CD4-positive, alpha-beta memory T cell (primary cell): ENCODE results near the gene SLAMF8. TPM values are rescaled to one million over a fixed set of nuclear protein-coding genes. Genes with fewer than 3 reads are reported as not detected.

Source experiments
- CTCF ChIA-PET: fragments of 350-600 bp; sonication (Branson Sonifier 250); formaldehyde crosslinking; loops from one replicate; lab custom pipeline; 2021; ENCODE audit warnings: inconsistent platforms; ENCODE audit not compliant: partially characterized antibody; lab: Charles Lee
- POLR2A ChIA-PET: fragments of 350-600 bp; sonication (Branson Sonifier 250); formaldehyde crosslinking; loops from one replicate; lab custom pipeline; 2021; ENCODE audit not compliant: partially characterized antibody; lab: Charles Lee
- DNase-seq, 5 donors: peaks; one replicate each; pipeline versions ENCODE4 v3.0.0 to v3.0.0-alpha.2; 2020 to 2022; ENCODE audit warnings: mixed read lengths in 1 of 5
- H3K27ac ChIP-seq: one replicate; pipeline ENCODE4 v1.7.0; 2013; ENCODE audit warnings: low read depth, low read length
- H3K27me3 ChIP-seq: 2 replicates; pipeline ENCODE4 v1.7.0; 2013; ENCODE audit warnings: mild to moderate bottlenecking, low read length, moderate library complexity; ENCODE audit not compliant: insufficient read depth
- H3K36me3 ChIP-seq: 2 replicates; pipeline ENCODE4 v1.7.0; 2013; ENCODE audit warnings: mild to moderate bottlenecking, low read length, moderate library complexity; ENCODE audit not compliant: insufficient read depth
- H3K4me1 ChIP-seq: 2 replicates; pipeline ENCODE4 v1.7.0; 2013; ENCODE audit warnings: mild to moderate bottlenecking, low read length, moderate library complexity; ENCODE audit not compliant: insufficient read depth
- H3K4me3 ChIP-seq, 2 donors: one replicate each; pipeline ENCODE4 v1.7.0; 2013; ENCODE audit warnings: low read length in 2 of 2, mild to moderate bottlenecking in 1 of 2
- H3K9me3 ChIP-seq, 2 donors: one replicate each; pipeline ENCODE4 v1.7.0; 2013; ENCODE audit warnings: low read length in 2 of 2, control low read depth in 1 of 2; ENCODE audit not compliant: control insufficient read depth in 1 of 2
- H3K27ac Mint-ChIP-seq, 7 donors: one replicate each; pipeline ENCODE4 v1.8.0; 2020 to 2021; ENCODE audit warnings: mixed read lengths in 7 of 7, mild to moderate bottlenecking in 6 of 7, inconsistent platforms in 3 of 7, moderate library complexity in 3 of 7
- H3K27me3 Mint-ChIP-seq, 2 donors: one replicate each; pipeline ENCODE4 v1.8.0; 2020 to 2021; ENCODE audit warnings: mixed read lengths in 2 of 2
- H3K36me3 Mint-ChIP-seq, 2 donors: one replicate each; pipeline ENCODE4 v1.8.0; 2020 to 2021; ENCODE audit warnings: mixed read lengths in 2 of 2, inconsistent platforms in 1 of 2, mild to moderate bottlenecking in 1 of 2
- H3K4me1 Mint-ChIP-seq, 4 donors: one replicate each; pipeline ENCODE4 v1.8.0; 2020 to 2021; ENCODE audit warnings: mixed read lengths in 4 of 4, mild to moderate bottlenecking in 1 of 4
- H3K4me3 Mint-ChIP-seq, 8 donors: one replicate each; pipeline ENCODE4 v1.8.0; 2020 to 2021; ENCODE audit warnings: mixed read lengths in 8 of 8, mild to moderate bottlenecking in 7 of 8, moderate library complexity in 6 of 8, inconsistent platforms in 3 of 8
- H3K9me3 Mint-ChIP-seq, 8 donors: one replicate each; pipeline ENCODE4 v1.8.0; 2020 to 2021; ENCODE audit warnings: mixed read lengths in 8 of 8, mild to moderate bottlenecking in 5 of 8, inconsistent platforms in 3 of 8, moderate library complexity in 1 of 8
- intact Hi-C: fragments of 100-400 bp; cut with micrococcal nuclease; formaldehyde crosslinking; loops from one replicate; pipeline ENCODE4 v1.15.1; 2023
- polyA plus RNA-seq, 2 donors: library from polyadenylated mRNA; unstranded; fragments of 300-500 nt; fragmentation: Illumina TruSeq; gene quantifications; one replicate each; pipeline ENCODE4 v1.2.3, GENCODE V29; 2021
- total RNA-seq, 2 experiments: library from RNA; stranded (reverse); gene quantifications; one replicate each; pipeline ENCODE4 v1.2.3, GENCODE V29; 2021

SLAMF8 gene
- total and polyA plus RNA-seq, 4 experiments from 2014 or later = 2.0 TPM; not detected in 2

DNA sequence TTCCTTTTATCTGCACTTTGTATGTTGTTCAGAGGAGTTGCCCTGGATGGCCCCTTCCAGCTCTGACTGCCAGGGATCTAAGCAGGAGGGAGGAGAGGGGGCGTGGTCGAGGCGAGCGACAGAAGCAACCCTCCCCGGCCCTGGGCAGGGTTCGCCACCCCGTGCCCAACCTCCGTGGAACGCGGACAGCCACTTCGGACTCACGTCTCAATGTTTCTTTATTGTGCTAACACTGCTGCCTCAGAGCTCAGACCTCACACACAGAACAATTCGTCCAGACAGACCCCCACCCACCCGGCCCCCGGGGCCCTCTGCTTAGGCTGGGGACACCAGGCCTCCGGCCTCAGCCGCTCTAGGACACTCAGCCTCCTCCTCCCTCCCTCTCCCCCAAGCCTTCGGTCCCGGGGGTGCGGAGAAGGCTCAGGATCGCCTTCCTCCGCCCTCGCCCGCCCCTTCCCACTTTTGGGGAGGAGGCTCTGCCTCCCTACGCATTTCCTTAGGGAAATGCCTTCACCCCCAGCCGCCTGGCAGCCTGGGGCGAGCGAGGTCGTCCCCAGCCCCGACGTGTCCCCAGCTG lies 27.5 kb downstream of the SLAMF8 start:
- POLR2A ChIA-PET = interaction anchor here (0.9 to 5.6 kb wide), 7 partner anchors 14 to 74 kb away, joined by 3 to 40 read pairs (median 4); partner anchors contain the start of genes DUSP23, SLAMF8 and TAGLN2
- peak in 2 of 5 donors; percentile 5 to 7 for DNase-seq
- Mint-ChIP-seq H3K4me3 (peak overlapping the region; percentile 72 to 92 (median 86)), H3K4me1 (peaks cover 9 to 25% (median 14%) of the 10 kb centered on the region in 4 donors), H3K36me3 (peaks cover 0 to 1% of the 10 kb centered on the region in 2 donors), H3K9me3 (peaks cover 0 to 4% (median 0%) of the 10 kb centered on the region in 8 donors), H3K27me3 (no peaks in the 10 kb centered on the region), H3K27ac (peak overlapping the region; percentile 39 to 90 (median 76))
- Histone ChIP-seq H3K27me3 (no peaks in the 10 kb centered on the region), H3K36me3 (no peaks in the 10 kb centered on the region), H3K9me3 (no peaks in the 10 kb centered on the region), H3K27ac (peak overlapping the region; percentile 38), H3K4me3 (peak overlapping the region; percentile 9 to 53), H3K4me1 (peaks cover 14% of the 10 kb centered on the region)
- CTCF ChIA-PET = interaction anchor here (1.1 to 3.4 kb wide), 6 partner anchors 27 to 69 kb away, joined by 4 to 29 read pairs (median 5); partner anchors contain the start of gene SLAMF8
- intact Hi-C loops = loop anchor here (1.0 to 5.0 kb wide), 3 partner anchors 38 to 74 kb away; partner anchors contain the start of gene DUSP23

DNA sequence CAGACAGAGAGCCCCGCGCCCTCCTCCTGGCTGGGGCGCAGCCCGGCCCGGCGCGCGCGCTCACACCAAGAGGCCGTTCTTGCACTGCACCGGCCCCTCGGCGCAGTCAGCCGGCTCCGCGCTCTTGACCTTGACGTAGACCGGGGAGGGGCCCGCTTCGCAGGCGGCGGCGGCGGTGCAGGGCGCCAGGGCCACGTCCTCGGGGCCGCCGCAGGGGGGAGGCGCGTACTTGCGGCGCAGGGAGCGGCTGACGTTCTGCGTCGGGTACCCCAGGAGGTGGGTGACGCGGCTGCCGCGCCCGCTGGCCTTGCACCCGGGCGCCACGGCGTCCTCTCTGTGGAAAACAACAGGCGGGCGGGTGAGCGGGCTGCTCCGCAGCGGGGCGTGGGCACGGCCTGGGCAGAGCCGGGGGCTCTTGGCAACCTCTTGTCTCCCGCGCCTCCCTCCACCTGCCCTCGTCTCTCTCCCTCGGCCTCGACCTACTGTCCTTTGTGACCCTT lies 28.1 kb downstream of the SLAMF8 start:
- Histone ChIP-seq H3K27ac (peak overlapping the region; percentile 38), H3K4me1 (peaks cover 14% of the 10 kb centered on the region), H3K4me3 (peak overlapping the region; percentile 42 to 53), H3K9me3 (no peaks in the 10 kb centered on the region), H3K27me3 (no peaks in the 10 kb centered on the region), H3K36me3 (no peaks in the 10 kb centered on the region)
- CTCF ChIA-PET = interaction anchor here (1.2 to 3.4 kb wide), 3 partner anchors 10 to 56 kb away, joined by 3 to 29 read pairs (median 5); no protein-coding TSS in a partner anchor
- Mint-ChIP-seq H3K9me3 (peaks cover 0 to 4% (median 0%) of the 10 kb centered on the region in 8 donors), H3K27ac (peak overlapping the region; percentile 33 to 93 (median 84)), H3K4me1 (peaks cover 9 to 25% (median 14%) of the 10 kb centered on the region in 4 donors), H3K4me3 (peak overlapping the region; percentile 83 to 95 (median 89)), H3K27me3 (no peaks in the 10 kb centered on the region), H3K36me3 (peaks cover 0 to 1% of the 10 kb centered on the region in 2 donors)
- intact Hi-C loops = loop anchor here (1.0 to 5.0 kb wide), 3 partner anchors 38 to 74 kb away; partner anchors contain the start of gene DUSP23
- POLR2A ChIA-PET = interaction anchor here (0.7 to 5.6 kb wide), 7 partner anchors 15 to 74 kb away, joined by 3 to 40 read pairs (median 4); partner anchors contain the start of genes DUSP23, SLAMF8 and TAGLN2
- peak; percentile 66 to 75 (median 70) for DNase-seq

DNA sequence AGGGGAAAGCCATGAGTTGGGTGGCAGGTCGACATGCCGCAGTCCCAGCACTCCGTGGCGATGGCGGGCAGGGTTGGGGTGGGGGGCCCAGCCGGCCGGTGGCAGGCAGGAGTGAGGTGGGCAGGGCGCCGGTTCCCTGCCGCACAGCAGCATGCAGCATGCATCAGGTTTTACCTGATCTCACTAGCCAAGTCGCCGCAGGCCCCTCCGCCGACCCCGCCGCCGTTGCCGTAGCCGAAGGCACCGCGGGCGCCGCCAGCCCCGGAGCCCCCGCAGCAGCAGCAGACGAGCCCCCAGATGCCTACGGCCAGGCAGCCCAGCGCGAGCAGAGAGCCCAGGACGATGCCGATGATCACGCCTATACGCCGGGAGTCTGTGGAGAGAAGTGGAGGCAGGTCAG lies 29.0 kb downstream of the SLAMF8 start:
- H3K27ac ChIP-seq = no peak overlapping the region
- intact Hi-C loops = no loop called here
- peaks cover 9 to 25% (median 12%) of the 10 kb centered on the region in 4 donors for H3K4me1 Mint-ChIP-seq
- peaks cover 0 to 1% of the 10 kb centered on the region in 2 donors for H3K36me3 Mint-ChIP-seq
- peaks cover 14% of the 10 kb centered on the region for H3K4me1 ChIP-seq
- no peak overlapping the region for H3K4me3 ChIP-seq
- peaks cover 0 to 4% (median 0%) of the 10 kb centered on the region in 8 donors for H3K9me3 Mint-ChIP-seq
- H3K27ac Mint-ChIP-seq = peak overlapping the region in 5 of 7 donors; percentile 35 to 85 (median 77)
- no peaks in the 10 kb centered on the region for H3K27me3 Mint-ChIP-seq
- ChIA-PET POLR2A (interaction anchor here (1.3 to 5.6 kb wide), 4 partner anchors 16 to 75 kb away, joined by 4 to 40 read pairs (median 14); partner anchors contain the start of genes DUSP23, SLAMF8 and TAGLN2), CTCF (interaction anchor here (1.2 to 1.7 kb wide), 2 partner anchors 9 to 37 kb away, joined by 3 to 5 read pairs; no protein-coding TSS in a partner anchor)
- no peaks in the 10 kb centered on the region for H3K9me3 ChIP-seq
- peak overlapping the region in 7 of 8 donors; percentile 44 to 95 (median 82) for H3K4me3 Mint-ChIP-seq
- no peaks in the 10 kb centered on the region for H3K36me3 ChIP-seq
- H3K27me3 ChIP-seq = no peaks in the 10 kb centered on the region
- DNase-seq = no peak

DNA sequence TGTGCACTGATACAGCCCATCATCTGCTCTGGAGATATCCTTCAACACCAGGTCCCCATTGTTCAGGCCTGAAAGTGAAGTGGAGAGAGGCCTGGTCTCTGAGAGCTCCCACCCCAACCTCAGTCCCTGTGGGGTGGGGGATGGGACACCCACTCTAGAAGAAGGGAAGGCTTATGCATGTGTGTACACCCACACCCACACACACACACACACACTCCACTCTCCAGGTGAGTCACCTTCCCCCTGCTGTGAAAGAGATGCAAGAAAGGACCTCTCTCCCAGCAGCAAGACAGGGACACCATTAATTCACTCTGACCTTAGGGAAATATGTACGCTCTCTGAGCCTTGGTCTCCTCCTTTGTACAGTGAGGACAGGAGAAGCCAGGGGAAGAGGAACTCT lies 29.9 kb downstream of the SLAMF8 start:
- ChIA-PET POLR2A (interaction anchor here (5.3 kb wide), 1 partner anchor 30 kb away, joined by 22 read pairs; the partner anchor contains the start of gene SLAMF8), CTCF (interaction anchor here (1.7 to 2.0 kb wide), 2 partner anchors 36 to 57 kb away, joined by 5 to 7 read pairs; no protein-coding TSS in a partner anchor)
- Histone ChIP-seq H3K36me3 (no peaks in the 10 kb centered on the region), H3K9me3 (no peaks in the 10 kb centered on the region), H3K4me1 (peaks cover 14% of the 10 kb centered on the region), H3K27me3 (no peaks in the 10 kb centered on the region), H3K27ac (no peak overlapping the region), H3K4me3 (no peak overlapping the region)
- intact Hi-C loops = no loop called here
- no peak for DNase-seq
- peaks cover 0 to 2% (median 0%) of the 10 kb centered on the region in 8 donors for H3K9me3 Mint-ChIP-seq
- peak overlapping the region; percentile 6 to 75 (median 54) for H3K4me3 Mint-ChIP-seq
- H3K27ac Mint-ChIP-seq = peak overlapping the region in 6 of 7 donors; percentile 23 to 85 (median 70)
- peaks cover 0 to 1% of the 10 kb centered on the region in 2 donors for H3K36me3 Mint-ChIP-seq
- no peaks in the 10 kb centered on the region for H3K27me3 Mint-ChIP-seq
- peaks cover 9 to 25% (median 12%) of the 10 kb centered on the region in 4 donors for H3K4me1 Mint-ChIP-seq

DNA sequence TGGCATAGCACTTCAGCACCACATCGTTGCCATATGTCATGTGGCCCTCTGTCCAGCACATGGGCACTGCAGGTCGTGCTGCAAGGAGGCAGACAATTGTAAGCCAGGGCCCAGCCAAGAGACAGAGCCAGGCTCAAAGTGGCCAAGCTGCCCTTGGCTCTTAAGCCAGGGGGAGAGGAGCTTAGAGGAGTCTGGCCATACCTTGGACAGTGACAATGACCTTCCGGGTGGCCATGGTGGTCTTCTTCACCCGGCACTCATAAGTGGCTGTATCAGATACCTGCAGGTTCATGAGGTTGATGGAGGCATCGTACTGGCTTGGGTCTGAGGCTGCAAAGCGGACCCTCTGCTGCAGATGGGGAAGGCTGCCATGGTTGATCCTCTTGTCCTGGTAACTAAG lies 31.2 kb downstream of the SLAMF8 start:
- Histone ChIP-seq H3K36me3 (no peaks in the 10 kb centered on the region), H3K27ac (no peak overlapping the region), H3K4me3 (no peak overlapping the region), H3K4me1 (peaks cover 14% of the 10 kb centered on the region), H3K27me3 (no peaks in the 10 kb centered on the region), H3K9me3 (no peaks in the 10 kb centered on the region)
- H3K27me3 Mint-ChIP-seq = no peaks in the 10 kb centered on the region
- POLR2A ChIA-PET = no interaction called here
- peak overlapping the region in 1 of 8 donors; percentile 52 for H3K4me3 Mint-ChIP-seq
- peaks cover 9 to 25% (median 12%) of the 10 kb centered on the region in 4 donors for H3K4me1 Mint-ChIP-seq
- intact Hi-C loops = no loop called here
- peaks cover 0 to 2% (median 0%) of the 10 kb centered on the region in 8 donors for H3K9me3 Mint-ChIP-seq
- H3K27ac Mint-ChIP-seq = peak overlapping the region in 3 of 7 donors; percentile 11 to 62 (median 13)
- CTCF ChIA-PET = interaction anchor here (2.0 kb wide), 2 partner anchors 34 to 59 kb away, joined by 4 to 7 read pairs; no protein-coding TSS in a partner anchor
- H3K36me3 Mint-ChIP-seq = peaks cover 0 to 1% of the 10 kb centered on the region in 2 donors
- no peak for DNase-seq

DNA sequence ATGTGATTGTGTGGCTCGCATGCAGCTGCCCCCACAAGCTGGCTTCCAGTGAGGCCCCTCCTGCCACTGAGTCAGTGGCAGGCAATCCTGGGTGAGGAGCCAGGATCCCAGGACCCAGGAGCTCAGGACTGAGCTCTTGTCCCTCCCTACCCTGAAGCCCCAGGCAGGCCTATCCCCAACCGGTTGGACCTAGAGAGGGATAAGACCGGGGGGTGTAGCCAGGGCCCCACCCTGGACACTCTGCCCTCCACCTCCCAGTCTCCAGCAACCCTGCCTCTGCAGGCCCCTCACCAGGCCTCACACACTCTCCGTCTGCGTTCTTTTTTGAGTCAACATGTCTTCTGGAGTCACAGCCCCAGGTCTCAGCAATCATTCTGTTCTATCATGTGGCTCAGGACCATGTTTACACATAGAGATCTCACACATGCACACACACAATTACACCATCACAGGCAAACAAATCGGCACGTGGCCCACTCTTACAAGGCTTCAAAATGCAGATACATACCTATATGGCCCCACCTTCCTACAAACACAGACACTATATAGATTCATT lies 33.2 kb downstream of the SLAMF8 start:
- ChIA-PET CTCF (interaction anchor here (0.9 to 1.5 kb wide), 2 partner anchors 32 to 148 kb away, joined by 3 read pairs; no protein-coding TSS in a partner anchor), POLR2A (no interaction called here)
- Mint-ChIP-seq H3K9me3 (peaks cover 0 to 2% (median 0%) of the 10 kb centered on the region in 8 donors), H3K27ac (peak overlapping the region in 2 of 7 donors; percentile 37 to 66), H3K4me3 (no peak overlapping the region), H3K27me3 (no peaks in the 10 kb centered on the region), H3K36me3 (peaks cover 0 to 1% of the 10 kb centered on the region in 2 donors), H3K4me1 (peaks cover 4 to 12% (median 5%) of the 10 kb centered on the region in 4 donors)
- Histone ChIP-seq H3K27ac (no peak overlapping the region), H3K4me1 (peaks cover 7% of the 10 kb centered on the region), H3K9me3 (no peaks in the 10 kb centered on the region), H3K36me3 (no peaks in the 10 kb centered on the region), H3K4me3 (no peak overlapping the region), H3K27me3 (no peaks in the 10 kb centered on the region)
- intact Hi-C loops = no loop called here
- DNase-seq = no peak
